Stimulated activated CD8-positive, alpha-beta memory T cell treated with anti-CD3 and anti-CD28 coated beads, Interleukin-12 subunit alpha, Interleukin-12 subunit beta, amount 100 ng/mL, for 1 hour (primary cell): ENCODE results near the gene NRBP1.
"Not testable (repeated sequence)": the region's sequence is repeated elsewhere in the genome, so short reads cannot be mapped to it uniquely, and the experiment has no call there.

Experiments
- DNase-seq: peaks from one replicate; pipeline ENCODE4 v3.0.0-alpha.2; 2020; ENCODE audit warnings: low read depth

Gene NRBP1

GRCh38 chr2:27421660-27422250 lies 6.7 kb upstream of the NRBP1 start:
- no peak for DNase-seq

DNA sequence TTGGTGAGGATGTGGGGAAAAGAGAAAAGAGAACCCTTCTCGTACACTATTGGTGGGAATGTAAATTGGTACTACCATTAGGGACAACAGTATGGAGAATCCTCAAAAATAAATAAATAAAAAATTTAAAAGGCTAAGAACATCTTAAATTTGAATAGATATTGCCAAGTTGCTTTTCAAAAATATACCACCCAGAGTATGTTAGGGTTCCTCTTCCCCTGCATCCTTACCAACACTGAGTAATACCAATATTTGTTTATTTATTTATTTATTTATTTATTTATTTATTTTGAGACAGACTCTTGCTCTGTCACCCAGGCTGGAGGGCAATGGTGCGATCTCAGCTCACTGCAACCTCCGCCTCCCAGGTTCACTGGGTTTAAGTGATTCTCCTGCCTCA lies 5.5 kb upstream of the NRBP1 start:
- DNase-seq, result no peak

DNA sequence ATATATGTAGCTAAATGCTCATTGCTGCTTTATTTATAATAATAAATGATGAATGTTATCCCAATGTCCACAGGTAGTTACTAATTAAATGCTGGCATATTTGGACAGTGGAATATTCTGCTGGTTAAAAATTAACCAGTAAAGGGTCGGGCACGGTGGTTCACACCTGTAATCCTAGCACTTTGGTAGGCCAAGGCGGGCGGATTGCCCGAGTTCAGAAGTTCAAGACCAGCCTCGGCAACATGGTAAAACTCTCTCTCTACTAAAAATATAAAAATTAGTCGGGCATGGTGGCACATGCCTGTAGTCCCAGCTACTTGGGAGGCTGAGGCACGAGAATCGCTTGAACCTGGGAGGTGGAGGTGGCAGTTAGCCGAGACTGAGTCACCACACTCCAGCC lies 3.4 kb upstream of the NRBP1 start:
- DNase-seq, result not testable (repeated sequence)

- DNase-seq, result no peak
Measured at GRCh38 chr2:27427863-27428212, 593 bp upstream of the NRBP1 start.

DNA sequence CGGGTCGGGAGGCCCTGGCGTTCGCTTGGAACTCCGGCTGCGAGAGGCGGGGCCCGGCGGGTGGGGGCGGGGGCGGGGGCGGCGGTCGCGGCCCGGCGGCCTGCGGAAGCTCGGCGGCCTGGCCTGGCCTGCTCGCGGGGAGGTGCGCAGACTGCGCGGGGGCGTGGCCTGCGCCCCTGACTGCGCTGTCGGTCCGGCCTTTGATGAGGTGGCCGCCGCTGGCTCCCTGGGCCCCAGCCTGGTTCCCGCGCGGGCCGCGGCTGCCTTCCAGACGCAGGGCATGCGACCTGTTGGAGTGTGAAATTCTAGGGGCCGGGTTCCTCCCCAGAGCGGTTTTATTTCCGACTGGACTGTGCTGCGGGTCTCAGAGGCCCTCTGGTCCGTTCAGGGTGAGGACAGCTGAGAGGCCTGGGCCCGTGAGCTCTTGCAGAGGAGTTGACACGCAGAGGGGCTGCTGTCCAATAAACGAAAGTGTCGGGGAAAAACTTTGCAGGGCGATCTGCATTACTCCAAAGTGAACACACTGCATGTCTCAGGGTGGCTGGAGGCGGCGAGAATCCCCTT lies 629 bp downstream of the NRBP1 start:
- peak; percentile 45 for DNase-seq

DNA sequence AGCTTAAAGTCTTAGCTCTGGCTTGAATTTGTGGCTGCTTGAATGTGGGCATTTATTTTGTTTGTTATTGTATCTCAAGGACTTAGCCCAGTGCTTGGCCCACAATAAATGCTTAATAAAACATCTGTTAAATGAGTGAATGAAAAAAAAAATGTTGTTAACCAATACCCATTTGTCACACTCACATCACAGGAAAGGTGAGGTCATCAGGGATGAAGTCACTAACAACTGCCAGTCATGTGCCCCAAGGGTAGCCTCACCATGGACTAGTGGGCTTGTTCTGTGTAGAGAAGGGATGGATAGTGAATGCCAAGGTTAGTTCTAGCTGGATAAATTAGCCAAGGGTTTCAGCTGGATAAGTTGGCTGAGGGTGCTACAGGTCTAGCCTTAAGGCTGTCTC lies 3.0 kb downstream of the NRBP1 start:
- DNase-seq, result no peak

DNA sequence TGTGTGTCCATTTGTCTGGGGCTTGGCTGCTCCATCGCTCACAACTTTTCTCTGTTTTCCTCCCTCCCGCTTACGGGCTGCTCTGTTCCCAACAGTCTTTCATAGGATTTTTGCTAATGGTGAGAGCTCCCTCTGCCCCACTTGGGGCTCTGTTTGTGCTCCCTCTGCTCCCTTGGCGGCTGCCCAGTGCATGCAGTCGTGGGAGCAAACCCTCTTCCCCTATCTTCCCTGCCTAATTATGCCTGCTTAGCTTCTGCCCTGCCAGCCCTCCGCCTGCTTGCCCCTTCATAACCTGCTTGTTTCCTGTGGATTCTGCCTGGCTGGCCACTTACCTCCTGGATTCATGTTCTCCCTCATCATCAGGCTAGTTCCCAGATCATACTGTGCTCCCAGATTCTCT lies 7.2 kb downstream of the NRBP1 start:
- no peak for DNase-seq

- DNase-seq, result no peak
Measured at GRCh38 chr2:27441226-27441926, 12.9 kb downstream of the NRBP1 start.

- no peak for DNase-seq
Measured at GRCh38 chr2:27441958-27442919, 13.8 kb downstream of the NRBP1 start, which contains the start of gene KRTCAP3. TSS of gene KRTCAP3 (plus strand) at chr2:27442381. CDS start at chr2:27442413, 32 bp downstream.

GRCh38 chr2:27442920-27443282 lies 14.5 kb downstream of the NRBP1 start:
- DNase-seq, result no peak

- DNase-seq, result no peak
Measured at GRCh38 chr2:27445155-27445554, 16.7 kb downstream of the NRBP1 start.

DNA sequence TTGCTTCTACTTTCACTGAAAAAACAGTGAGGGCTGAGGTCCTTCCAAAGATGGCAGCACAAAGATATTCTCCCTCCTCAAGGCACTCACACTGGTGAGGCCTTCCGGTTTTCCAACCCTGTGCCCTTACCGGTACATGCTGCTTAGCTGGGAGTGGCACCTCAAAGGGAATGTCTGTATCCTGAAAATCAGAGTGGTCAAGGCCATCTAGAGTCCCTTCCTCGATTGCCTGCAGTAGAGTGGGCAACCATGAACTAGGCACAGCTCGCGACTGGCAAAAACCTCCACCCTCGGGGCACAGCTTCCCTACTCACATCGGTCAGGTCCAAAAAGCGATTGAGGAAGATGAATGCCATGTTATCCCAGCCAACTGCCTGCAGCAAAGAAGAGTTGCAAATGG lies 17.2 kb downstream of the NRBP1 start:
- DNase-seq, result no peak

GRCh38 chr2:27446057-27446456 lies 17.6 kb downstream of the NRBP1 start:
- DNase-seq, result no peak

DNA sequence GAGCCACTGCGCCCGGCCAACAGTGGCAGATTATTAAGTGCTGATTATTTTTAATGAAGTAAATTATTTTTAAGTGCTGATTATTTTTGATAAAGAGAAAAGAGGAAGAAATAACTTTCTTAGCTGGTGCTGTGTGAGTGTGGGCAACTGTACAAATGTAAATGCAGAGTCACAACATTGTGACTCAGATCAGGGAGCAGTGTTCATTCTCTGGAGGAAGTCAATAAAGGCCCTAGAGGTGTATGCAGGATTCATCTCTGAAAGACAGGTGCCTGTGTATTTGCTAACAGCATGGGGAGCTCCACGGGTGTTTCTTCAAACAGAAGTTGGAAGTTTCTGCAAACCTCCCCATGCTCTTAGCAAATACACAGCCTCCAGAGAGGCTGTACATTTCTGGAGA lies 19.9 kb downstream of the NRBP1 start:
- DNase-seq, result no peak

- no peak for DNase-seq
Measured at GRCh38 chr2:27451095-27451494, 22.7 kb downstream of the NRBP1 start.

GRCh38 chr2:27453968-27454367 lies 25.5 kb downstream of the NRBP1 start:
- no peak for DNase-seq

DNA sequence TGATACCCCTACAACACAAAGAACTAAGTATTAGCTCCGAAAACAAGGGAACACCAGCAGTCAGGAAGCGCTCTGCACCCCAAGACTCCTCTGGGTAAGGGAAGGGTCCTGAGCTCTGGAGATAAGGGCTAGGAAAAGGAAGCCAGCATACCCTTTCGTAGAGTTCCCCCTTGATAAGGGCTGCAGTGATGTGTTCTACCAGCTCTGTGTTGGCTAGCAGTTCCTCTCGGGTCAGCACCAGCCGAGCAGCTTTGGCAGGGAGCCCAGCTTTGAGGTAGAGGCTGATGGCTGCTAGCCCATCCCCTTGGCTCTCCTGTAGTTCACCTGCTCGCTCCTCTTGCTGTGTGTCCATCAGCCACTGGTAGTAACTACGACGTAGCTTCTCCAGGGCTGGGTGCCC lies 32.7 kb downstream of the NRBP1 start:
- DNase-seq, result no peak

DNA sequence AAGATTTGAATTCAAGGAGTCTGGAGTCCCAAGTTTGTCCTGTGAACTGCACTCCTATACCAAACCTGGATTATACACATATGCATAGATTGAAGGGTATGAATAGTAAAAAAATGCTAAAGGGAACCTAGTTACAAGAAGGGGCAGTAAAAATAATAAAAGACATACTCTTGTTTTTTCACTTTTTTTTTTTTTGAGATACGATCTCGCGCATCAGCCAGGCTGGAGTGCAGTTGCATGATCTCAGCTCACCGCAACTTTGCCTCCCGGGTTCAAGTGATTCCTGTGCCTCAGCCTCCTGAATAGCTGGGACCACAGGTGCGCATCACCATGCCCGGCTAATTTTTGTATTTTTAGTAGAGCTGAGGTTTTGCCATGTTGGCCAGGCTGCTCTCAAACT lies 36.0 kb downstream of the NRBP1 start:
- no peak for DNase-seq

- no peak for DNase-seq
Measured at GRCh38 chr2:27471961-27472360, 43.5 kb downstream of the NRBP1 start.

DNA sequence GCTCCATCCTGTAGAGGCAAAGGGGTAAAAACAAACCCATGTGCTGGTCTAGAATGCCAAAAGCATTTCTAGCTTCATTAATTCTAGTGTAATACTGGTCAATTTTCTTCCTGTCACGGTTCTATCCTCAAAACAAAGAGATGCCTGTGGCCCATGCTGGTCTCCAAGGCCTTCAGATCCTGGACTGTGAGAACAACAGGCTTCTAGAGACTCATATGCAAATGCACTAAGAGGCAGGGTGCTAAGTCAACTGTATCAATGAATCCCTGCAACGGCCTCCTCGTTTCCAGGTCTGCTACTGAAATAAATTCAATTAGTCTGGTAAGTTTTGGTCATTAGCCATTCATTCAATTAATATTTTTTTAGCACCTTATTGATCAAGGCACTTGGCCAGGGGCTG lies 57.1 kb downstream of the NRBP1 start:
- DNase-seq, result no peak

- no peak for DNase-seq
Measured at GRCh38 chr2:27489118-27489497, 60.7 kb downstream of the NRBP1 start.

- DNase-seq, result peak; percentile 99
Measured at GRCh38 chr2:27489498-27490397, 61.3 kb downstream of the NRBP1 start, which contains the start of gene IFT172. TSS of gene IFT172 (minus strand) at chr2:27489743. CDS start at chr2:27489653, 90 bp downstream.
